GM23248 (cell line): ENCODE measurements around the gene PDGFB.

Experiments used
- EZH2 ChIP-seq: fragments of 200-600 bp; sonication (generic); IDR thresholded peaks from 2 replicates; pipeline ENCODE4 v1.6.1; 2018; ENCODE audit warnings: antibody characterized with exemption, mild to moderate bottlenecking; ENCODE audit not compliant: insufficient read depth, poor library complexity, severe bottlenecking
- EZH2phosphoT487 ChIP-seq: fragments of 200-600 bp; sonication (generic); IDR thresholded peaks from 2 replicates; pipeline ENCODE4 v1.6.1; 2018; ENCODE audit warnings: antibody characterized with exemption, moderate library complexity, mild to moderate bottlenecking, low read depth; ENCODE audit not compliant: insufficient read depth

DNA sequence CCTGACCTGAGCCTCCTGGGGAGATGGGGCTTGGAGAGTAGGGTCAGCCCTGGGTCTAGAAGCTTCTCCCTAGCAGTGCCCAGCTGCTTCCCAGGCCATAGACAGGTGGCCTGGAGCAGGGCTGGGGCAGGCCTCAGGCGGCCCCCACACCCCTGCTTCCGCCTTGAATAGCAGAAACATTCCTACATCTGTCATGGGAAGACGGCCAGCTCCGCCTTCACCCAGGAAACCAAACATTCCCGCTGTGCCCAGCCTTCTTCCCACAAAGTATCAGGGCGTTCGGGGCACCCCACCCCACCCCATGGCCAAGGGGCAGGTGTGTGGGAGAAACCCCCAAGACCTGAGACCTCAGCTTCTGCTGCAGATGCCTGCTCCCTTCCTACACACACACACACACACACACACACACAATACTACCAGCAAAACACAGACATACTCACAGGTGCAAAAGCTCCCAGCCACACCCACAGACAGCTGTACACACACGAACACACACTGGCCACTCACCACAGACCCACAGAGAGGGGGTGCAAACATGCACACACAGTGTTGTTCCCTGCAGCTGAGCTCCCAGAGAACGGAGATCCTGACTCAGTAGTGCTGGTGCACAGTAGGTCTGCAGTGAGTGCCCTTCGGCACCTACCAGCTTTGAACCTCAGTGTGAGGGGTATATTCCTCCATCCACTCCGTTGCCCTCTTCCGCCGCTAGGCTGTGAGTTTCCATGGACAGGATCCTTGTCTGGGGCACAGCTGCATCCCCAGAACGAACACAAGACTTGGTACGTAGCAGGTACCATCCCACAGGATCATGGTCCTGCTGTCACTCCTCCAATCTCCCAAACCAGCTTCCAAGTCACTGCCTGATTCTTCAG, 37.4 kb downstream of the PDGFB start:
- no peak for TF ChIP-seq EZH2phosphoT487
- TF ChIP-seq EZH2, result no peak
